Measurements from ENCODE around the gene PRRC1.
"Not testable (repeated sequence)": the region's sequence is repeated elsewhere in the genome, so short reads cannot be mapped to it uniquely, and the experiment has no call there.

Gene PRRC1

GRCh38 chr5:127517480-127518318 lies at the start of gene PRRC1:
PRRC1 (plus strand) TSS chr5:127517640; CDS start chr5:127523480, 5,840 bp downstream.
- DNase-seq: peak; percentile 84

GRCh38 chr5:127471211-127471610 lies 46.2 kb upstream of the PRRC1 start:
- DNase-seq: no peak

- DNase-seq: no peak
Measured at GRCh38 chr5:127472700-127473099, 44.7 kb upstream of the PRRC1 start.

- no peak for DNase-seq
Measured at GRCh38 chr5:127486471-127486870, 31.0 kb upstream of the PRRC1 start.

- DNase-seq: no peak
Measured at GRCh38 chr5:127492854-127493738, 24.3 kb upstream of the PRRC1 start.

GRCh38 chr5:127498548-127498947 lies 18.9 kb upstream of the PRRC1 start:
- no peak for DNase-seq

GRCh38 chr5:127505905-127506304 lies 11.5 kb upstream of the PRRC1 start:
- no peak for DNase-seq

GRCh38 chr5:127506616-127507015 lies 10.8 kb upstream of the PRRC1 start:
- no peak for DNase-seq

- no peak for DNase-seq
Measured at GRCh38 chr5:127508644-127509373, 8.6 kb upstream of the PRRC1 start.

GRCh38 chr5:127513408-127513970 lies 4.0 kb upstream of the PRRC1 start:
- DNase-seq: no peak

- DNase-seq: no peak
Measured at GRCh38 chr5:127514816-127515215, 2.6 kb upstream of the PRRC1 start.

GRCh38 chr5:127515693-127516440 lies 1.6 kb upstream of the PRRC1 start:
- no peak for DNase-seq

GRCh38 chr5:127517110-127517479 lies 345 bp upstream of the PRRC1 start:
- no peak for DNase-seq

- no peak for DNase-seq
Measured at GRCh38 chr5:127518319-127518621, 830 bp downstream of the PRRC1 start.

- no peak for DNase-seq
Measured at GRCh38 chr5:127519527-127519926, 2.1 kb downstream of the PRRC1 start.

- no peak for DNase-seq
Measured at GRCh38 chr5:127521138-127521770, 3.8 kb downstream of the PRRC1 start.

GRCh38 chr5:127525181-127525580 lies 7.7 kb downstream of the PRRC1 start:
- DNase-seq: no peak

GRCh38 chr5:127529904-127530682 lies 12.7 kb downstream of the PRRC1 start:
- DNase-seq: no peak

GRCh38 chr5:127536687-127537086 lies 19.2 kb downstream of the PRRC1 start:
- DNase-seq: no peak

- not testable (repeated sequence) for DNase-seq
Measured at GRCh38 chr5:127540553-127540952, 23.1 kb downstream of the PRRC1 start.

GRCh38 chr5:127545249-127545648 lies 27.8 kb downstream of the PRRC1 start:
- not testable (repeated sequence) for DNase-seq

All from stimulated activated CD4-positive, alpha-beta T cell treated with anti-CD3 and anti-CD28 coated beads, Interleukin-4, amount 100 ng/mL, for 24 hours (primary cell).